Cerebellar nuclear complex (tissue), 1 donor: ENCODE measurements around the gene DYDC2.

Experiments used
- DNase-seq, 2 experiments: peaks; one replicate each; lab custom pipeline; 2025; lab: John Stamatoyannopoulos, UW

Gene DYDC2

DNA sequence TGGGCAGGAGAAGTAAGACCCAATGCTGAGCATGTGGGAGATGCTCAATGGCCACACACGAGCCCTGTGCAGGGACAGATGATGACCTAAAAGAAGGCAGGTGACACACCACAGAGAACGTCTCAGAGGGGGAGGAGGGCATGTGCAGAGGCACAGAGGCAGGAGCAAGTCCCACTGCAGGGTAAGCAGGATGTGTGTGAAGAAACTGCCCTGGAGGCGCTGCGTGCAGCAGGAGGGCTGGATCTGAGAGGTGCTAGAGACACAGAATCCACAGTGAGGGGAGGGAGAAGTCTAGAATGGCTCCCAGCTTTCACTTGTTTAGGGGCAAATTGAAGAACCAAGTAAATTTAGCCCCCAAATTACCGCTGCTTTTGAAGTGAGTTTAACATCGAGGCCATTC, 14.9 kb downstream of the DYDC2 start:
- DNase-seq: no peak

DNA sequence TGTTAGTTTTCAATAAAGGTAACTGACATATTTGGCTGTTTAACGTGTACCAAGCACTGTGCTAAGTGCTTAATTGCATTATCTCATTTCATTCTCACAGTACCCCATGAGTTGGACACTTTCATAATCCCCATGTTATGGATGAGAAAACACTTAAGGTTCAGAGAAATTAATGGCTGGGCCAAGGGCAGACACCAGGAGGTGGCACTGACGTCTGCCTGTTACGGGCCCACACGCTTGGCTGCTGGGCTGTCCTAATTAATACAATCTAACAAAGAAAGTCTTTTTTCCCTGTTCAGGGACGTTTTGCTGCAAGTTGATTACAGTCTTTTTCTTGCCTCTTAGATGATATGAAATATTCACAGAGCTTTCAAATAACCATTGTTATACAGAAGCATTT, 16.1 kb downstream of the DYDC2 start:
- no peak for DNase-seq

DNA sequence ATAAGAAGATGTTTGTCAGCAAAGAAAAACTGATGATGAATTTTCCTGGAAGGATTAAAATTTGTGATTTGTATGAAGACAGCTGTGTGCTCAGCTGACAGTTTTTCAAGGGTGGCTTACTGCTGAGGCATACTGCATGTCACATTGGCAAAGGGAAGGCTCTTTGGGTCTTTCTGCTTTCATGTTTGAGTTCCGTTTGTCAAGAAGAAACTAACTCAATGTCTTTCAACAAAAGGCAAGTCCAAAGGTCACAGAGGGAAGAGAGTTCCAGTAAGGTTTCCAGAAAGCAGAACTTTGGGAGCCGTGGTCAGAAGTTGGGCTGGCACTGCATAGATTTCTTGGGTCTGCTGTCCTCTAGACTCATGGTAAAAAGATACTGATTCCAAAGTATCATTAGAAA, 16.9 kb downstream of the DYDC2 start:
- DNase-seq: no peak

DNA sequence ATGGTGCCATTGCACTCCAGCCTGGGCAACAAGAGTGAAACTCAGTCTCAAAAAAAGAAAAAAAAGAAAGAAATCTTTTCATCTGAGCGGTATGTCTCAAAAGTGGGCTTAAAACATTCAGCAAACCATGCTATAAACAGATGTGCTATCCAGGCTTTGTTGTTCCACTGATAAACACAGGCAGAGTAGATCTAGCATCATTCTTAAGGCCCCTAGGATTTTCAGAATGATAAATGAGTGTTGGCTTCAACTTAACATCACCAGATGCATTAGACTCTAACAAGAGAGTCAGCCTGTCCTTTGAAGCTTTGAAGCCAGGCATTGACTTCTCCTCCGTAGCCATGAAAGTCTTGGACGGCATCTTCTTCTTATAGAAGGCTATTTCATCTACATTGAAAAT, 23.1 kb downstream of the DYDC2 start:
- DNase-seq: no peak

DNA sequence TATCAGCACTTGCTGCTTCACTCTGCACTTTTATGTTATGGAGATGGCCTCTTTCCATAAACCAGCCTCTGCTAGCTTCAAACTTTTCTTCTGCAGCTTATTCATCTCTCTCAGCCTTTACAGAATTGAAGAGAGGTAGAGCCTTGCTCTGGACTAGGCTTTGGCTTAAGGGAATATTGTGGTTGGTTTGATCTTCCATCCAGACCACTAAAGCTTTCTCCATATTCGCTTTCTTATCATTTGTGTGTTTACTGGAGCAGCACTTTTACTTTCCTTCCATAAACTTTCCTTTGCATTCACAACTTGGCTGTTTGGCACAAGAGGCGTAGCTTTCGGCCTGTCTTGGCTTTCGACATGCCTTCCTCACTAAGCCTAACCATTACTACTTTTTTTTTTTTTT, 23.6 kb downstream of the DYDC2 start:
- no peak for DNase-seq

DNA sequence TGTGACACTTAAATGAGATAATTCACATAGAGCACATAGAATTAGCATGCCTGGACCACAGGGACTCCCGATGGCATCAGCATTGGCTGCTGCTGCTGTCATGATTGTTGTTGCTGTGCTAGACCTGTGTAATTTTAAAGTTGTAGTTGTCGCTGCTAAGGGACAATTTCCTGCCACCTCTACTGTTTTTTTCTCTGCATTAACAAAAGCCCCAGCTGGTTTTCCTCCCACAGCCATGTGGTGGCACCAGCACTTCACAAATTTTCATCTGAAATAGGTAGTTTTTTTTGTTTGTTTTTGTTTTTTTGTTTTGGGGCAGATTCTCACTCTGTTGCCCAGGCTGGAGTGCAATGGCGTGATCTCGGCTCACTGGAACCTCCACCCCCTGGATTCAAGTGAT, 26.4 kb downstream of the DYDC2 start:
- DNase-seq: no peak

DNA sequence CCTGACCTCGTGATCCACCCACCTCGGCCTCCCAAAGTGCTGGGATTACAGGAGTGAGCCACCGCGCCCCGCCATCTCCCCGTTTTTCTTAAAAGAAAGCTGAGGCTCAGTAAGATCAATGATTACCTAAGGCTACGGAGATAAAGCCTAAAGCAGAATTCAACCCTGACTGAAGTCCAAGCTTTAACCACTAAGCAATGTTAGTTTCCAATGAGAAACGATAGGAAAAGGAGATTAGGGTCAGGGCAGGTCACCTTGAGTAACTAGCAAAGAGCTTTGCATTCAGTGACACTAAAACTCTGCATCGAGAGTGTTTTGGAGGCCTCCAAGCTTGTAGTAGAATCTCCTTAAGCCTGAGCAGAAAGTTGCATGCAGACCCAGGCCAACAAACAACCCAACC, 34.2 kb downstream of the DYDC2 start:
- DNase-seq: no peak

DNA sequence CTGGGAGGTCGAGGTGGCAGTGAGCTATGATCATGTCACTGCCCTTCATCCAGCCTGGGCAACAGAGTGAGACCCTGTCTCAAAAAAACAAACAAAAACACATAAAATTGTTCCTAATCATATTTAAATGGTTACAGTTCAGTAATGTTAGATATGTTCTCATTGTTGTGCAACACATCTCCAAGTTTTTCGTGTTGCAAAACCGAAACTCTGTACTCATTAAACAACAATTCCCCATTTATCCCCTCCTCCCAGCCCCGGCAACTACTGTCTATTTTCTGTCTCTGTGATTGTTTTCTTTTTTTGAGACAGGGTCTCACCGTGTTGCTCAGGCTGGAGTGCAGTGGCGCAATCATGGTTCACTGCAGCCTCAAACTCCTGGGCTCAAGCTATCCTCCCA, 35.7 kb downstream of the DYDC2 start:
- DNase-seq: no peak

DNA sequence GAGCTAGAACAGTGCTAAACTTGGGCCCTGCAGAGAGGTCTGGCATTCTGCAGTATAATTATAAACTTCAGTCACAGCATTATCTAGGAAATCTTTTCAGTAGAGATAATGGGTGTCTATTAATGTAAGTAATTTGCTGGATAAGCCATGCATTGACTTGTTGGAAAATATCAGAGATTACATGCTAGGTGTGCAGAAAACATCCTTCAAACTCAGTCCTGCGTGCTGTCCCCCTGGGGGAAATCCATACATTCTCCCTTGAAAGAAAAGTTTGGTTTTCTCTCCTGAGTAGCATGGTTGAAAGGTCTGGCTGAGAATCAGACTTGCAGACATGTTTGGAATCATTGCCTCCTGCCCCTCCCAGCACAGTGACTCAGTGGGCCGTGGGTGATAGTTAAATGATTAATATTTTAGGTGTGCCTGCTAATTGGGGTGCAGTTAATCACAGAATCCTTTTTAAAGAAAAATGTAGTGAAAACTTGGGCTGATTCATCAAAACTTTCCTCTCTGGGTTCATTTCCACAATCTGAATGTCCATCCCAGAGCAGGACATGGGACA, 37.9 kb downstream of the DYDC2 start:
- no peak for DNase-seq

DNA sequence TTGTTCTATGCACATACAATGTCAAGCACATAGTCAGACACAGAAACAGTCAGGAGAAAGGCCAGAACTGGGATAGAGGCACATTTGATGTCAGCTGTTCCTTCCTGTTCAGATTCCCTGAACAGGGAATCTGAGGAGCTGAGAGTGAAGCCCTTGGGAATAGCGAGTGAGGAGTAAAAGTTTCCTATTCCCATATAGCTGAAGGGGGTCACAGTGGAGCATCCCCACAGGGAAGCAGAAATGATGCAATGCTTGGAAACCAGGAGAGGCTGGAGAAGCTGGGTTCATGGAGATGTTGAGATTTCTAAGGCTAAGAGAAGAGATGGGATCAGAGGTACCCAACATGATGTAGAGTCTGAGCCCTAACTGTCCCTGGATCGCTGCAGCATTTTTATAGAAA, 40.4 kb downstream of the DYDC2 start:
- no peak for DNase-seq

DNA sequence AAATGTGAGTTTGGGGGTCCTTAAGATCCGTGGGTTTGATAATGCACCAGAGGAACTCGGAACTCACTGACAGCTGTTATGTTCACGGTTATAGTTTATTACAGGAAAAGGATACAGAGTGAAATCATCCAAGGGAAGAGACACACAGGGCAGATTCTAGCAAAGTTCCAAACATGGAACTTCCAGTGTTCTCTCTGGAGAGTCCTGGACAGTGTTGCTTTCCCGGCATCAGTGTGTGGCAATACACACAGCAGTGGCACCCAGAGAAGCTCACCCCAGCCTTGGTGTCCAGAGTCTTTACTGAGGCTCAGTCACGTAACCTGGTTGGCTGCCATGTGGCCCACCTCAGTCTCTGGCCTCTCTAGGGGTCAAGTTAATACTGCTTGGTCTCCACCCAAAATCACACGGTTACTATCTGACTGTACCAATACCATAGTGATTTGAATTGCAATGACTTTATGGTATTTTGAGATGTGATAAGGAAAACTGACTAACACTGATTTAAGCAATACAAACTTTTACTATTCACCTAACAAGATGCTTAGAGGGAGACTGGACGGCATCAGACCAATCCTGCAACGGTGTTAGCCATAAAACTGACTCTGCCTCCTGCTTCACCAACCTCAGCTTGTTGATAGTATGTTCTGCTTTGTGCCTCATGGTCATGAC, 43.7 kb downstream of the DYDC2 start:
- no peak for DNase-seq

DNA sequence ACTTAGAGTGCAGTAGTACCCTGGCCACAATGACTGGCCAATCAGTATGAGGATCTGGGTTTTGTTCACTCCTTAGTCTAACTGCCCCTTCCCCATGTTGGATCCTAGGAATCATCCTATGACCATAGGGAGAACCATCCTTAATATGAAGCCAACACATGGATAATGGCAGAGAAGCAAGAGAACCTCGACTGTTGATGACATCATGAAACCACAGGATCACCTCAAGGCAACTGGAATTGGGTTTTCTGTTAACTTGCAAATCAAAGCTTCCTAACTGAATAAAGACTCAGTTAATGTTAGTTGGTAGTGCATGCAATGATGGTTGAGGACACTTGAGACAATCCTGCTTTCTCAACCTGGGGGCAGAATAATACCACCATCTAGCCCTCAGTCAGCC, 48.5 kb downstream of the DYDC2 start:
- DNase-seq: no peak

DNA sequence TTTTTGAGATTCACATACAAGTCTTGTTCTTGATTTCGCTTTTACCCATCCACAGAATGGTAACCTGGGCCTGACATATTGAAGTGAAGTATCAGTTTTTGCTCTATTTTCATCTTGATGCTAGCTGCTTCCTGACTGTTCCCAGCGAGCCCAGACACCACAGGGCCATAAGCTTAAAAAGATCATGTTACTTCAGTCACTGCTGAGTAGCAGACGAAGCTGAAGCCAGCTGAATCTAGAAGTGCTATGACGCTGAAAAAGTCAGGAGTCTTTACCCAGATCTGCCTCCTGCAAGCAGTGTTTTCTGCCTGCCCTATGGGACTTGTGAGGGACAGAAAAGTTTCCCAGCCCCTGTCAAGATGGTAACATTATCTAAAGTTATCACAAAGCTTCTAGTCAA, 49.0 kb downstream of the DYDC2 start:
- DNase-seq: no peak

DNA sequence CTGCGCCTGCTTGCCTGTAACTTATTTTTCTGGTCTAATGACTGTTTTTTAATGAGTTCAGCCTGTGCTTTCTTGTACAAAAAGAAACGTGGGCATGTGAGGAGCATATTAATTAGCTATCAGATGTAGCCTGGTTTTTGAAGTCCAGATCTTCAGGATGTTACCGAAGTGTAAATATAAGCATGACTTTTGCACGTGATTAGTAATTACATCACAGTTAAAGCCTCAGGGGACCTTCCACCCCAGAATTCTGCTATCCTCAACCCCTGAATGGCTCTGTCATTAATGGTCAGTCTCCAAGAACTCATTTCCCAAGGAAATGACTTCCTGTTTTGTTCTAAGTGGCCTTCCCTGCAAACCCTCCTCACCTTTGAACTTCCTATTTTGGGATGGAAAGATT, 49.6 kb downstream of the DYDC2 start:
- no peak for DNase-seq

DNA sequence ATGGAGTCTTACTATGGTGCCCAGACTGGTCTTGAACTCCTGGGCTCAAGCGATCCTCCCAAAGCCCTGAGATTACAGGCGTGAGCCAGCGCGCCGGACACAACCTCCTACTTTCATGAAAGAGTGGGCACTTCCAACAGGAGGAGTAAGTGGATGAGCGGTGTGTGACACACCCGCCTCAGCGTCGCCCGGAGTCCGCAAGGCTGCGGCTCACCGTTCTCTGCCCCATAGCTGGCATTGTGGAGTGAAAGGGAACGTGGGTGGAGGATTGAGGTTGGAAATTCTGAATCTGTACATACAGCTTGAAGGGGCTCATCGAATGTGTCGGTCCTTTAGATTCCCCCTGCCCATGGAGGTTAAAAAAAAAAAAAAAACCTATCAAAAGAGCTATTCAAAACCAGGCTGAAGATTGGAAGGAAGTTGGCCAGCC, 51.2 kb downstream of the DYDC2 start:
- no peak for DNase-seq

DNA sequence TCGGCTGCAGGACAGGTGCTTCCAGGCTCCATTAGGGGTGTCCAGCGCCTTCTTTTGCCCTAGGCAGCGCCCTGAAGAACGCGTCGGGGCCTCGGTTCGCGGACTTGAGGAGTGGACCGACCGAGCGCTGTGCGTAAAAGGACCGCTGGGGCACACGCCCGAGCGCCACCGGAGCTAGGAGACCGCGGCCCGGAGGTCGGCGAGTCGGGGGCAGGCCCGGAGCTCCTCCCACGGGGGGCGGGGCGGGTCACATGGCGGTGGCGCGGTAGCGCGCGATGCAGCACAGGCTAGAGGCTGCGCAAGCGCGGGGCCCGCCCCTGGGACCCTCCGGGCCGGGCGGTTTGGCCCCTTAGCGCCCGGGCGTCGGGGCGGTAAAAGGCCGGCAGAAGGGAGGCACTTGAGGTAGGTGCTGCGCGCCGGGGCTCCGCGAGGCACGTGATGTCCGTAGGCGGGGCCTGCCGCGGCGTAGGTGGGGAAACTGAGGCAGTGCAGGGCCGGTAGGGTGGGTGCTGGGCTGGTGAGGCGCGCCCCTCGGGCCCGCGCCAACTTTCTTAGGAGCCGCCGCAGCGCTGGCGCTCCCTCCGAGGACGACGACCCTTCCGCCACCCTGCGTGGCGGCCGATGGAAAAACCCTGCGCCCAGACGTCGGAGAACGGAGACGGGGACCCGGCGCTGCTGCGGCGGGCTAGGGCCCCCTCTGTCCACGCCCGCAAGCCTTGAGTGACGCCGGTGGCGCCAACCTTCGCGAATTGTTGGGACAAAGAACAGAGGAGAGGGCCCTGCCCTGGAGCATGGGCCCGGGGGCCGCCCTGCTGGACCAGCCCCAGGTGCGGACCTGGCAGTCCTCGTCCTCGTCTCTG, 51.9 kb downstream of the DYDC2 start, which contains the start of gene PRXL2A:
Gene PRXL2A, plus strand, starts transcription at position 310 of the 860 bp plus-strand sequence. CDS start 11,917 bp downstream, outside the sequence.
- no peak for DNase-seq

DNA sequence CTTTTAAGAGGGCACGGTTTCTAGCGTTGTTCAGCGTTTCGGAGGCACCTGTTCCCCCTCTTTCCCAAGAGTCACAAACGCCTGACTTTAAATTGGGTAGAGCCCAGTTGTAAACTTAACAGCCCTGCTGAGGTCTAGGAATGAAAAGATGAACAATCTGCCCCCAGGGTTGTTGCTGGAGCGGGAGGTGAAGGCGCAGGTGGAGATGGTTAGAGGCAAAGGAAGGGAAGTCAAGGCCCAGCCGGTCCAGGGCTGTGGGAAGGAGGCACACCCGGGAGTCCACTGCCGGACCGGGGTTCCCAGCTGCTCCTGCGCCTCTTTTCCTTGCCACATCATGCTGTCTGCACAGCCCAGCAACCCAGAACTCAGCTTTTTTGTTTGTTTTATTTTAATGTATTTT, 52.5 kb downstream of the DYDC2 start:
- no peak for DNase-seq

DNA sequence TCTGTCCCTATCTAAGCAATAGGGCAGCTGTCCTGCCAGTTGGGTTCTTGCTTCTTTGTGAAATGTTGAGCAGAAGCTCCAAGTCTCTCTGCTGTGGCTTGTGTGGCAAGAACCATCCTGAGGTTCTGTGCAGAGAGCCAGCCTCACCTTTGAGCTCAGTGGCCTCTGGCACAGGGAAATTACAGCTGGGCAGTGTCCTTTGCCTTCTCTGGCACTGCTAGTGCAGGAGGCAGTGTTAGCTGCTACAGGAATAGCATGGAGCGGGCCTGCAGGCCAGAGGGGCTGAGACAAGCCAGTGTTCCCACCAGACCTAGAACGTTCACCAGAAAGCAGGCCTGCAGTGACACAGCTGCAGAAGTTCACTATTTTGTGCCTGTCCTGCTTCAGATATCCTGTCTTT, 53.5 kb downstream of the DYDC2 start:
- no peak for DNase-seq

DNA sequence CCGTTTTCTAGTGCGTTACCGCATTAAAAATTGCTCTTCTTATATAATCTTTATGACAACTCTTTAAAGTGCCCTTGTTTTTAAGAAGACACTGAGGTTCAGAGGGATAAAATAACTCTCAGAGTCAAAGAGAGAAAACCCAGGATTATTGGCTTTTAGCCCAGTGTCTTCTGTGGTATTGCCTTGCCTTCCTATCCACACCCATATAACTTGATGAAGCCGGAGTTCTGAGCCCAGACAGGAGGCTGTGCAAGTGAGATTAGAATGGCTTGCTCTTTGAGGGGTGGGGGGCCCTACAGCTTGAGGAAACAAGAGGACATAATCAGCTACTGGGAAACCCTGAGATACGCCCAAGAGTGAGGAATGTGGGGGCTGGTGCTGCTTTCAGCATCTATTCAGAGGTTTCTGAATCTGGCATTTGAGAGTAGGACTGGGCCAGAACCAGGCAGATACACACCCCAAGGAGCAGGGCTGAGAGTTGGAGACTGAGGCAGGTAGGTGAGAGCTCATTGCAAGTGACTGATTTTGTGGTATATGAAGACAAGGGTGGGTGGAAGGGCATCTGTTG, 54.1 kb downstream of the DYDC2 start:
- DNase-seq: no peak

DNA sequence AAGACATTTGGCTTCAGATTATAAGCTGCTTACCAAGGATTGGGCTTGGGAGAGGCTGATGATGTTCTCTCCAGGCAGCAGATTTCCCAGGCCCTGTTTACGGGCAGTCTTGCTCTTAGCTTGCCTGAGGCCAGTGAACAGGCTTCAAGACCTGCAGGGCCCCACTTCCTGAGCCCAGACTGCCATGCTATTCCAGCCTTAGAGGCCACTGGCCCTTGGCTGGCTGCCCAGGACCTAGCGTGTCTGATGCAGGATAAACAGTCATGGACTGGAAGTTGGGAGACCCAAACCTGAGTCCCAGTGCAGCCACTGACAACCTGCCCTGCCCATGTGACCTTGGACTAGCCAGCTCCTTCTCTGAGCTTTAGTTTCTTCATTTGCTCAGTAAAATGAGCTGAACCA, 54.7 kb downstream of the DYDC2 start:
- no peak for DNase-seq

DNA sequence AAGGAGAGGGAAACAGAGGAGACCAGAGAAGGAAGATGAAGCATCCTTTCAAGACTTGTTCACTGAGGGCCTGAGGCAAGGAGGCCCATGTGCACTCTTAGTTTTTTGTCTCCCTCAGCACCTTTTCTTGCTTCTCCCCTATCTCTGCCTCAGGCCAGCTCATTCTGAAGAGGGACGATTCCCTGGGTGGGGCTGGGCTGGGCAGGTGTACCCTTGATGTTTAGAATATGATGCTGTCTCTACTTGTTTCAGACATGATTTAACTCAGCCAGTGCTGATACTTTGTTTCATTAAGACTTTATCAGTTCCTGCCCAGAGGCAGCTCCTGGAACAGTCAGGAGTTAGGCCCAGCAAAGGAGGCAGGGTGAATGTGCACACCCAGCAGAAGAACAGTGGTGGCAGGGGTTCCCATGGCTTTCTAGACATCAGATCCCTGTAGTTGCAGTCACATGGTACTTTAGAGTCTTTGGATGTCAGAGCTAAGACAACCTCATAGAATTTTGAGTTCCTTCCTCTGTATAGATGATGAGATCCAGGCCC, 55.2 kb downstream of the DYDC2 start:
- DNase-seq: no peak

DNA sequence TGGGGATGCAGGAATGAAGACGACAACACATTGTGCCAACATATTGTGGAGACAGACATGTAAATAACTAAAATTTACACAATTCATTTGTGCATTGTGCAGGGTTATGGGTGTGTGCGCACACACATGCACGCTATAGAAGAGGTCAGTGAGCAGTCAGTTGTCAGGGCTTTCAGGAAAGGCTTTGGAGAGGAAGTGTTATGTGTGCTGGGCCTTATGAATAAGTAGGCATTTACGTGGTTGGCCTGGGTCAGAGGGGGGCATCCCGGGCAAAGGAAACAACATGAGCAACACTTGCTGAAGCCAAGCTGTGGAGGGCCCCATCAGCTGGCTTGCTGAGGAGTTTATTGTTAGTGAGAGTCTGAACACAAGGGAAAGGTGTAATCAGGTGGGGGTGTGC, 55.9 kb downstream of the DYDC2 start:
- no peak for DNase-seq
